Neuronal stem cell (in vitro differentiated cells): ENCODE measurements around the gene SH3YL1.

Source experiments
- DNase-seq: peaks from one replicate; pipeline ENCODE4 v3.0.0-alpha.2; 2013; ENCODE audit warnings: low spot score
- H2AFZ ChIP-seq: one replicate; pipeline ENCODE4 v1.6.1; 2013; ENCODE audit warnings: mild to moderate bottlenecking, low read length, inconsistent platforms
- H2AK5ac ChIP-seq: 2 replicates; pipeline ENCODE4 v1.6.1; 2013; ENCODE audit warnings: low read depth, mild to moderate bottlenecking, inconsistent platforms, low read length, moderate library complexity, mixed read lengths
- H2BK120ac ChIP-seq: 2 replicates; pipeline ENCODE4 v1.6.1; 2013; ENCODE audit warnings: low read depth, mild to moderate bottlenecking, inconsistent platforms, low read length, moderate library complexity, mixed read lengths
- H2BK12ac ChIP-seq: one replicate; pipeline ENCODE4 v1.6.1; 2013; ENCODE audit warnings: low read length, inconsistent platforms
- H2BK15ac ChIP-seq: 2 replicates; pipeline ENCODE4 v1.6.1; 2013; ENCODE audit warnings: mild to moderate bottlenecking, low read length, inconsistent platforms, mixed read lengths
- H2BK5ac ChIP-seq: one replicate; pipeline ENCODE4 v1.6.1; 2013; ENCODE audit warnings: inconsistent platforms, mild to moderate bottlenecking, low read length, moderate library complexity
- H3K14ac ChIP-seq: one replicate; pipeline ENCODE4 v1.6.1; 2013; ENCODE audit warnings: low read length, inconsistent platforms
- H3K18ac ChIP-seq: 2 replicates; pipeline ENCODE4 v1.6.1; 2013; ENCODE audit warnings: low read length, inconsistent platforms
- H3K23ac ChIP-seq: 2 replicates; pipeline ENCODE4 v1.6.1; 2013; ENCODE audit warnings: low read depth, mild to moderate bottlenecking, mixed read lengths, low read length, inconsistent platforms; ENCODE audit not compliant: poor library complexity
- H3K27ac ChIP-seq: replicated peaks from 3 replicates; pipeline ENCODE4 v1.5.1; 2013; ENCODE audit warnings: low read length, inconsistent platforms
- H3K27me3 ChIP-seq, 3 experiments: 2 replicates each; pipeline ENCODE4 v1.6.1; 2013; ENCODE audit warnings: low read length in 3 of 3, mild to moderate bottlenecking in 2 of 3, inconsistent platforms in 1 of 3, low read depth in 1 of 3, mixed read lengths in 1 of 3, moderate library complexity in 1 of 3; ENCODE audit not compliant: control insufficient read depth in 3 of 3, insufficient read depth in 3 of 3
- H3K36me3 ChIP-seq, 2 donors: replicated peaks in 1 of 2; 2 replicates each; pipeline ENCODE4 v1.6.1; 2013; ENCODE audit warnings: low read length in 2 of 2; ENCODE audit not compliant: control insufficient read depth in 2 of 2, insufficient read depth in 2 of 2
- H3K4ac ChIP-seq: 2 replicates; pipeline ENCODE4 v1.6.1; 2013; ENCODE audit warnings: inconsistent platforms, mild to moderate bottlenecking, low read length, moderate library complexity
- H3K4me1 ChIP-seq, 2 donors: 1 replicate in 1 of 2; 2 replicates in 1 of 2; pipeline ENCODE4 v1.6.1; 2013; ENCODE audit warnings: low read length in 2 of 2, low read depth in 1 of 2; ENCODE audit not compliant: control insufficient read depth in 2 of 2, insufficient read depth in 1 of 2
- H3K4me2 ChIP-seq: one replicate; pipeline ENCODE4 v1.6.1; 2013; ENCODE audit warnings: mild to moderate bottlenecking, low read length, inconsistent platforms; ENCODE audit not compliant: insufficient read depth, poor library complexity, severe bottlenecking
- H3K4me3 ChIP-seq, 2 donors: 2 replicates each; pipeline ENCODE4 v1.5.1; 2013; ENCODE audit warnings: low read length in 2 of 2, mild to moderate bottlenecking in 2 of 2, inconsistent platforms in 1 of 2, moderate library complexity in 1 of 2
- H3K79me1 ChIP-seq: one replicate; pipeline ENCODE4 v1.6.1; 2013; ENCODE audit warnings: low read depth, mild to moderate bottlenecking, inconsistent platforms, low read length, moderate library complexity
- H3K9ac ChIP-seq: one replicate; pipeline ENCODE4 v1.6.1; 2013; ENCODE audit warnings: mild to moderate bottlenecking, low read depth, low read length, inconsistent platforms; ENCODE audit not compliant: poor library complexity
- H3K9me3 ChIP-seq, 2 donors: replicated peaks in 1 of 2; 2 replicates each; pipeline versions ENCODE3 to v1.6.1; 2013; ENCODE audit warnings: low read length in 2 of 2, mild to moderate bottlenecking in 2 of 2, inconsistent platforms in 1 of 2, low read depth in 1 of 2, mixed read lengths in 1 of 2, moderate library complexity in 1 of 2; ENCODE audit not compliant: control insufficient read depth in 2 of 2, insufficient read depth in 1 of 2
- H4K8ac ChIP-seq: one replicate; pipeline ENCODE4 v1.6.1; 2013; ENCODE audit warnings: low read depth, mild to moderate bottlenecking, inconsistent platforms, low read length, moderate library complexity
- H4K91ac ChIP-seq: one replicate; pipeline ENCODE4 v1.6.1; 2013; ENCODE audit warnings: low read length, low read depth, mild to moderate bottlenecking, inconsistent platforms; ENCODE audit not compliant: poor library complexity
- WGBS, 2 donors: extraction: QIAGEN DNeasy Blood & Tissue Kit; methylation state at CpG; one replicate each; pipeline ENCODE4 v1.1.7; 2013; ENCODE audit warnings: missing lambda C conversion rate in 2 of 2, mixed read lengths in 1 of 2; ENCODE audit not compliant: insufficient read length in 2 of 2, insufficient replicate concordance in 1 of 2; ENCODE audit errors: extremely low coverage in 2 of 2; 5-methylcytosine and 5-hydroxymethylcytosine counted together

The SH3YL1 gene

DNA sequence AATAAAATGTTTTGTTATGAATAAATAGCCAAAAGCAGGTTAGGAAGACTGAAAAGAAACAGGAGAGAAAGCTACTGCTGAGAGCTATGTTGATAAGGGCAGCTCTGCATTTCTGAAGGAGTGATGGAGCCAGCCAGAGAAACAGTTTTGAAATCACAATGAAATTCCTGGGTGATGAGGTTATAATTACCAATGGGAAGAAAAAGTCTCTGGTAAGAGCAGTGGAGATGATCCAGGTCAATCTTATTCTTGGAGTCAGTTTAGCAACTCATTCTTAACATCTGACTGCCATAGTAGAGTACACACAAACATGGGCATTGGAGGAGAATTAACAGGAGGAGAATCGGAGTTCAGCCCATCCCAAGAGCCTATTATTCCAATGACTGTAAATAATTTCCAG lies 21.7 kb upstream of the SH3YL1 start:
- Histone ChIP-seq H4K91ac (no peak overlapping the region), H3K9me3 (no peaks in the 10 kb centered on the region), H3K18ac (no peak overlapping the region), H3K4me3 (no peak overlapping the region), H3K9ac (no peak overlapping the region), H3K14ac (no peak overlapping the region), H3K4ac (no peak overlapping the region), H2BK120ac (no peak overlapping the region), H3K4me2 (no peak overlapping the region), H3K23ac (no peak overlapping the region), H2BK15ac (no peak overlapping the region), H2AK5ac (no peak overlapping the region), H3K4me1 (peaks cover 14 to 32% of the 10 kb centered on the region in 2 donors), H3K27me3 (peaks cover 0 to 49% (median 16%) of the 10 kb centered on the region in 3 experiments), H4K8ac (no peak overlapping the region), H2BK12ac (no peak overlapping the region), H3K79me1 (peaks cover 2% of the 10 kb centered on the region), H2BK5ac (no peak overlapping the region), H3K36me3 (peaks cover 9 to 56% of the 10 kb centered on the region in 2 donors), H2AFZ (no peak overlapping the region), H3K27ac (no peak overlapping the region)
- no CpG with 5 or more reads among the region's 1 CpG for WGBS, 2 donors
- DNase-seq: no peak

DNA sequence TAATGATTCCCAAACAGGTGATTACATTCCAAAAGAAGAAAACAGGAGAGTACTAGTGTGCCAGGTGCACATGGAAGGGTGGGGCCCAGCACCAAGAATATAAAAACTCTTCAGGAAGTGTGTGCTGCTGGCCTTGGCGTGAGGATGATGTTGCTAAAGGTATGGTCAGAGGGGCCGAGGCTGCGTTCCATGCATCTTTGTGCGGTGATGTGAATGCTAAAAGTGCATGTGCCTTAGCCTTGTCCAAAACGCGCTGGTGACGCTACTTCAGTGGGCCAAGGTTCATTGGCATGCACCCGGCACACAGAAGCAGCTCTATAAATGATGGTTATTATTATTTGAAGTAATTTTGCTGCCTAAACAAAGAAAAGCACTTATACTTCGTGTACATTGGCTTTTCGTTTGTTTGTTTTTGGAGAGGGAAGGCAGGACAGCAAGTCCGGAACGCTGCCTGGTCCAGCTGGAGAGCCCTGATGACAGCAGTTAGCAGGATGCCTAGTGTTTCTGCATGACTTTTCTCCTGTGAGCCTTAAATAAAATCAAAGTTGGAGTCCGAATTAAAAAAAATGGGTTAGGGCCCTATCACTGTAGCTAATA lies 21.2 kb upstream of the SH3YL1 start:
- no CpG with 5 or more reads among the region's 13 CpGs for WGBS, 2 donors
- Histone ChIP-seq H3K4me1 (peaks cover 14 to 35% of the 10 kb centered on the region in 2 donors), H2BK15ac (no peak overlapping the region), H3K36me3 (peaks cover 10 to 62% of the 10 kb centered on the region in 2 donors), H3K4me2 (no peak overlapping the region), H3K14ac (no peak overlapping the region), H2AFZ (no peak overlapping the region), H2AK5ac (no peak overlapping the region), H4K8ac (no peak overlapping the region), H3K9ac (no peak overlapping the region), H3K27ac (no peak overlapping the region), H3K27me3 (peaks cover 0 to 48% (median 16%) of the 10 kb centered on the region in 3 experiments), H3K23ac (no peak overlapping the region), H3K79me1 (peaks cover 2% of the 10 kb centered on the region), H4K91ac (no peak overlapping the region), H3K4ac (no peak overlapping the region), H2BK120ac (no peak overlapping the region), H2BK5ac (no peak overlapping the region), H3K9me3 (no peaks in the 10 kb centered on the region), H3K4me3 (no peak overlapping the region), H3K18ac (no peak overlapping the region), H2BK12ac (no peak overlapping the region)
- DNase-seq: no peak

DNA sequence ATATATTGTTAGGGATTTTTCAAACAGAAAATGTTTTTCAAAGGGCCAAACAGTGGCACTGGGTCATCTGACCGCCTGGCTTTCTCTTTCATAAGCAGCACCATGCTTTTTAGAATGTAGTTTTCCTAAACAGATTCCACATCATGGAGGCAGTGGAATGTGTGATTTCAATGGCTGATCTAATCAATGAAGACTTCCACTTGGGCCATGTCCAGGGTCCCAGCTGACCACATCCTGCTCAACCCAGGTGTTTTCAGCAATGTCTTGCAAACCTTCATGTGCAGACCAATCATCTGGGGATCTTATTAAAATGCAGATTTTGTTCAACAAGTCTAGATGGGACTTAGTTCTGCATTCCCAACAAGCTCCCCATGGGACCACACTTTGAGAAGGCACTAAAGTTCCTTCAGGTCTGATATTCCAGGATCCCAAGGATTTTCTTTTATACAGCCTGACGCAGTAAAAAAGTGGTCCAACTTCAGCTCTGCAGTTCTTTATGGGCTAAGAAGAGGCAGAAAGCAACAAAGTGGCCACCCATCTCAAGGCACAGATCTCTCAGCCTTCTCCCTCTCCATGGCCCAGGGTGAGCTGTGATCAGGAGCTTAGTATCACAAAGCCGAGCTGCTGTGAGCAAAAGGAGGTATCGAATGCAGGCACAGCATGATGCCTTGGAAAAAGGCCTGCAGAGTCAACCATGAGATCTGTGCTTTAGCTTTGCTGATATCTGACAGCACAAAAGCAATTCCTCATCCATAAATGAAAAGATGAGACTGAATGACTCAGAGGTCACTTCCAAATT lies 20.4 kb upstream of the SH3YL1 start:
- WGBS, 2 donors: no CpG with 5 or more reads among the region's 4 CpGs
- Histone ChIP-seq H3K9ac (no peak overlapping the region), H3K9me3 (no peaks in the 10 kb centered on the region), H2BK12ac (no peak overlapping the region), H3K4me2 (no peak overlapping the region), H4K91ac (no peak overlapping the region), H4K8ac (no peak overlapping the region), H3K14ac (no peak overlapping the region), H3K36me3 (peaks cover 10 to 70% of the 10 kb centered on the region in 2 donors), H3K4me3 (no peak overlapping the region), H2AFZ (no peak overlapping the region), H2AK5ac (no peak overlapping the region), H3K4ac (no peak overlapping the region), H2BK120ac (no peak overlapping the region), H3K79me1 (peaks cover 1% of the 10 kb centered on the region), H3K27me3 (peaks cover 0 to 40% (median 10%) of the 10 kb centered on the region in 3 experiments), H3K23ac (no peak overlapping the region), H2BK5ac (no peak overlapping the region), H3K27ac (no peak overlapping the region), H2BK15ac (no peak overlapping the region), H3K4me1 (peaks cover 10 to 35% of the 10 kb centered on the region in 2 donors), H3K18ac (no peak overlapping the region)
- no peak for DNase-seq
